Measurements from ENCODE around the gene ST13. TPM values are rescaled to one million over a fixed set of nuclear protein-coding genes. Genes with fewer than 3 reads are reported as not detected.

Gene ST13
- total RNA-seq, 1 experiment from 2014 or later: 200 TPM

- no peak for ATAC-seq
- TF ChIP-seq SIN3A (IDR thresholded peaks at IDR 0.05; ENCODE audit: borderline replicate concordance, insufficient read depth, low read depth, low read length): no peak
- TF ChIP-seq POLR2AphosphoS5 (IDR thresholded peaks at IDR 0.05; ENCODE audit: low read depth, low read length): no peak
- TF ChIP-seq, protein P1, sequence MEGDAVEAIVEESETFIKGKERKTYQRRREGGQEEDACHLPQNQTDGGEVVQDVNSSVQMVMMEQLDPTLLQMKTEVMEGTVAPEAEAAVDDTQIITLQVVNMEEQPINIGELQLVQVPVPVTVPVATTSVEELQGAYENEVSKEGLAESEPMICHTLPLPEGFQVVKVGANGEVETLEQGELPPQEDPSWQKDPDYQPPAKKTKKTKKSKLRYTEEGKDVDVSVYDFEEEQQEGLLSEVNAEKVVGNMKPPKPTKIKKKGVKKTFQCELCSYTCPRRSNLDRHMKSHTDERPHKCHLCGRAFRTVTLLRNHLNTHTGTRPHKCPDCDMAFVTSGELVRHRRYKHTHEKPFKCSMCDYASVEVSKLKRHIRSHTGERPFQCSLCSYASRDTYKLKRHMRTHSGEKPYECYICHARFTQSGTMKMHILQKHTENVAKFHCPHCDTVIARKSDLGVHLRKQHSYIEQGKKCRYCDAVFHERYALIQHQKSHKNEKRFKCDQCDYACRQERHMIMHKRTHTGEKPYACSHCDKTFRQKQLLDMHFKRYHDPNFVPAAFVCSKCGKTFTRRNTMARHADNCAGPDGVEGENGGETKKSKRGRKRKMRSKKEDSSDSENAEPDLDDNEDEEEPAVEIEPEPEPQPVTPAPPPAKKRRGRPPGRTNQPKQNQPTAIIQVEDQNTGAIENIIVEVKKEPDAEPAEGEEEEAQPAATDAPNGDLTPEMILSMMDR (IDR thresholded peaks at IDR 0.05): no peak
- TF ChIP-seq, protein P2, sequence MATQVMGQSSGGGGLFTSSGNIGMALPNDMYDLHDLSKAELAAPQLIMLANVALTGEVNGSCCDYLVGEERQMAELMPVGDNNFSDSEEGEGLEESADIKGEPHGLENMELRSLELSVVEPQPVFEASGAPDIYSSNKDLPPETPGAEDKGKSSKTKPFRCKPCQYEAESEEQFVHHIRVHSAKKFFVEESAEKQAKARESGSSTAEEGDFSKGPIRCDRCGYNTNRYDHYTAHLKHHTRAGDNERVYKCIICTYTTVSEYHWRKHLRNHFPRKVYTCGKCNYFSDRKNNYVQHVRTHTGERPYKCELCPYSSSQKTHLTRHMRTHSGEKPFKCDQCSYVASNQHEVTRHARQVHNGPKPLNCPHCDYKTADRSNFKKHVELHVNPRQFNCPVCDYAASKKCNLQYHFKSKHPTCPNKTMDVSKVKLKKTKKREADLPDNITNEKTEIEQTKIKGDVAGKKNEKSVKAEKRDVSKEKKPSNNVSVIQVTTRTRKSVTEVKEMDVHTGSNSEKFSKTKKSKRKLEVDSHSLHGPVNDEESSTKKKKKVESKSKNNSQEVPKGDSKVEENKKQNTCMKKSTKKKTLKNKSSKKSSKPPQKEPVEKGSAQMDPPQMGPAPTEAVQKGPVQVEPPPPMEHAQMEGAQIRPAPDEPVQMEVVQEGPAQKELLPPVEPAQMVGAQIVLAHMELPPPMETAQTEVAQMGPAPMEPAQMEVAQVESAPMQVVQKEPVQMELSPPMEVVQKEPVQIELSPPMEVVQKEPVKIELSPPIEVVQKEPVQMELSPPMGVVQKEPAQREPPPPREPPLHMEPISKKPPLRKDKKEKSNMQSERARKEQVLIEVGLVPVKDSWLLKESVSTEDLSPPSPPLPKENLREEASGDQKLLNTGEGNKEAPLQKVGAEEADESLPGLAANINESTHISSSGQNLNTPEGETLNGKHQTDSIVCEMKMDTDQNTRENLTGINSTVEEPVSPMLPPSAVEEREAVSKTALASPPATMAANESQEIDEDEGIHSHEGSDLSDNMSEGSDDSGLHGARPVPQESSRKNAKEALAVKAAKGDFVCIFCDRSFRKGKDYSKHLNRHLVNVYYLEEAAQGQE (IDR thresholded peaks at IDR 0.05; ENCODE audit: insufficient read depth in 1 of 2, low read depth in 2 of 2, low read length in 1 of 2): no peak
- no peak for TF ChIP-seq TCF7L2 (IDR thresholded peaks at IDR 0.05; ENCODE audit: low read depth, low read length)
- DNase-seq (ENCODE audit: low read depth, low spot score): no peak
- Histone ChIP-seq H3K36me3 (ENCODE audit: control insufficient read depth, insufficient read depth, low read length) (no peaks in the 10 kb centered on the region), H3K27me3 (ENCODE audit: control insufficient read depth, insufficient read depth, low read length) (no peaks in the 10 kb centered on the region), H3K4me3 (ENCODE audit: low read depth in 2 of 2, low read length in 2 of 2) (no peak overlapping the region), H3K9me3 (ENCODE audit: control insufficient read depth, insufficient read depth, low read depth, low read length) (no peaks in the 10 kb centered on the region), H3K4me1 (ENCODE audit: control insufficient read depth, insufficient read depth, low read length) (no peaks in the 10 kb centered on the region), H3K27ac (ENCODE audit: low read length) (no peak overlapping the region)
- ChIA-PET CTCF (no interaction called here), POLR2A (no interaction called here)
- intact Hi-C loops (cut with micrococcal nuclease; ENCODE audit: unreplicated experiment) (no loop called here), in situ Hi-C loops (cut with HindIII; ENCODE audit: low pct_unique_long_range_greater_than_20kb, low sequenced_read_pairs) (no loop called here)
- no TSS peak for BruUV-seq (replicated peaks)
Observed at GRCh38 chr22:40890881-40891280, 34.4 kb upstream of the ST13 start.

GRCh38 chr22:40889116-40889515, 32.7 kb upstream of the ST13 start:
- POLR2A ChIA-PET: no interaction called here
- Histone ChIP-seq H3K36me3 (ENCODE audit: control insufficient read depth, insufficient read depth, low read length) (peaks cover 5% of the 10 kb centered on the region), H3K9me3 (ENCODE audit: control insufficient read depth, insufficient read depth, low read depth, low read length) (no peaks in the 10 kb centered on the region), H3K27ac (ENCODE audit: low read length) (no peak overlapping the region), H3K4me1 (ENCODE audit: control insufficient read depth, insufficient read depth, low read length) (no peaks in the 10 kb centered on the region), H3K4me3 (ENCODE audit: low read depth in 2 of 2, low read length in 2 of 2) (no peak overlapping the region), H3K27me3 (ENCODE audit: control insufficient read depth, insufficient read depth, low read length) (no peaks in the 10 kb centered on the region)
- CTCF ChIA-PET: no interaction called here
- TSS peak; percentile 65 for BruUV-seq (replicated peaks)
- in situ Hi-C loops (cut with HindIII; ENCODE audit: low pct_unique_long_range_greater_than_20kb, low sequenced_read_pairs) (no loop called here), intact Hi-C loops (cut with micrococcal nuclease; ENCODE audit: unreplicated experiment) (no loop called here)
- TF ChIP-seq TCF7L2 (IDR thresholded peaks at IDR 0.05; ENCODE audit: low read depth, low read length) (no peak), SIN3A (IDR thresholded peaks at IDR 0.05; ENCODE audit: borderline replicate concordance, insufficient read depth, low read depth, low read length) (no peak), POLR2AphosphoS5 (IDR thresholded peaks at IDR 0.05; ENCODE audit: low read depth, low read length) (no peak)
- TF ChIP-seq, protein P2 (IDR thresholded peaks at IDR 0.05; ENCODE audit: insufficient read depth in 1 of 2, low read depth in 2 of 2, low read length in 1 of 2): no peak
- TF ChIP-seq, protein P1 (IDR thresholded peaks at IDR 0.05): no peak
- DNase-seq (ENCODE audit: low read depth, low spot score) (no peak), ATAC-seq (no peak)

Data from Panc1 (cell line).